Measurements from ENCODE around the gene C17orf113.
A peak's percentile ranks its signal among the peaks of the same experiment; 100 is the strongest.

The C17orf113 gene

GRCh38 chr17:42096360-42097111 is 46.1 kb upstream of the C17orf113 start:
- Histone ChIP-seq H3K79me2 (ENCODE audit: control insufficient read depth, low read length) (no peaks in the 10 kb centered on the region), H3K9me2 (replicated peaks; ENCODE audit: control insufficient read depth, low read length) (no peaks in the 10 kb centered on the region), H3K4me2 (ENCODE audit: low read length) (no peak overlapping the region), H3F3A (ENCODE audit: control insufficient read depth, insufficient read depth) (no peaks in the 10 kb centered on the region), H4K20me1 (ENCODE audit: control insufficient read depth, insufficient read depth, low read depth, low read length) (no peaks in the 10 kb centered on the region), H3K27me3 (ENCODE audit: control insufficient read depth, low read length) (peaks cover 27% of the 10 kb centered on the region), H3K36me3 (ENCODE audit: control insufficient read depth, low read length) (no peaks in the 10 kb centered on the region), H3K4me1 (ENCODE audit: control insufficient read depth, low read length) (peaks cover 6% of the 10 kb centered on the region; the same call in 1 of the 2 replicates), H3K4me3 (ENCODE audit: low read length) (no peak overlapping the region), H3K27ac (ENCODE audit: low read depth, low read length) (no peak overlapping the region), H3K9me3 (ENCODE audit: control insufficient read depth, insufficient read depth, low read length) (no peaks in the 10 kb centered on the region)
- TF ChIP-seq CTCF (IDR thresholded peaks at IDR 0.05; ENCODE audit: low read depth, low read length, poor library complexity, severe bottlenecking), result peak; percentile 14
- no peak for TF ChIP-seq EZH2phosphoT487 (IDR thresholded peaks at IDR 0.05; ENCODE audit: borderline replicate concordance, low read length)

GRCh38 chr17:42094375-42095069 is 44.1 kb upstream of the C17orf113 start:
- H3K4me3 ChIP-seq (ENCODE audit: low read length), result no peak overlapping the region
- no peak overlapping the region for H3K27ac ChIP-seq (ENCODE audit: low read depth, low read length)
- peaks cover 6% of the 10 kb centered on the region; the same call in 1 of the 2 replicates for H3K4me1 ChIP-seq (ENCODE audit: control insufficient read depth, low read length)
- H3K36me3 ChIP-seq (ENCODE audit: control insufficient read depth, low read length), result no peaks in the 10 kb centered on the region
- no peak for TF ChIP-seq EZH2phosphoT487 (IDR thresholded peaks at IDR 0.05; ENCODE audit: borderline replicate concordance, low read length)
- no peak for TF ChIP-seq CTCF (IDR thresholded peaks at IDR 0.05; ENCODE audit: low read depth, low read length, poor library complexity, severe bottlenecking)
- H4K20me1 ChIP-seq (ENCODE audit: control insufficient read depth, insufficient read depth, low read depth, low read length), result no peaks in the 10 kb centered on the region
- peaks cover 2% of the 10 kb centered on the region; the same call in 1 of the 2 replicates for H3F3A ChIP-seq (ENCODE audit: control insufficient read depth, insufficient read depth)
- H3K9me3 ChIP-seq (ENCODE audit: control insufficient read depth, insufficient read depth, low read length), result no peaks in the 10 kb centered on the region
- no peak overlapping the region for H3K4me2 ChIP-seq (ENCODE audit: low read length)
- H3K27me3 ChIP-seq (ENCODE audit: control insufficient read depth, low read length), result peaks cover 33% of the 10 kb centered on the region
- no peaks in the 10 kb centered on the region for H3K79me2 ChIP-seq (ENCODE audit: control insufficient read depth, low read length)
- H3K9me2 ChIP-seq (replicated peaks; ENCODE audit: control insufficient read depth, low read length), result no peaks in the 10 kb centered on the region

GRCh38 chr17:42092939-42093338 is 42.5 kb upstream of the C17orf113 start:
- TF ChIP-seq EZH2phosphoT487 (IDR thresholded peaks at IDR 0.05; ENCODE audit: borderline replicate concordance, low read length) (no peak), CTCF (IDR thresholded peaks at IDR 0.05; ENCODE audit: low read depth, low read length, poor library complexity, severe bottlenecking) (no peak)
- Histone ChIP-seq H3K4me3 (ENCODE audit: low read length) (no peak overlapping the region), H3K27me3 (ENCODE audit: control insufficient read depth, low read length) (peaks cover 32% of the 10 kb centered on the region), H3K27ac (ENCODE audit: low read depth, low read length) (no peak overlapping the region), H3K4me1 (ENCODE audit: control insufficient read depth, low read length) (peaks cover 3% of the 10 kb centered on the region; the same call in 1 of the 2 replicates), H3K9me2 (replicated peaks; ENCODE audit: control insufficient read depth, low read length) (no peaks in the 10 kb centered on the region), H3K9me3 (ENCODE audit: control insufficient read depth, insufficient read depth, low read length) (no peaks in the 10 kb centered on the region), H3F3A (ENCODE audit: control insufficient read depth, insufficient read depth) (peaks cover 3% of the 10 kb centered on the region; the same call in 1 of the 2 replicates), H4K20me1 (ENCODE audit: control insufficient read depth, insufficient read depth, low read depth, low read length) (no peaks in the 10 kb centered on the region), H3K79me2 (ENCODE audit: control insufficient read depth, low read length) (no peaks in the 10 kb centered on the region), H3K36me3 (ENCODE audit: control insufficient read depth, low read length) (no peaks in the 10 kb centered on the region), H3K4me2 (ENCODE audit: low read length) (no peak overlapping the region)

Measured in DOHH2 (cell line).